OCI-LY1 (cell line): ENCODE measurements around the gene GPT2.

Experiments
- H2AFZ ChIP-seq: fragments of 200-600 bp; sonication (generic), shearing (Covaris generic); 2 replicates; pipeline ENCODE4 v1.6.0; 2014; ENCODE audit warnings: antibody characterized with exemption, mild to moderate bottlenecking, low read length
- H3F3A ChIP-seq: fragments of 200-600 bp; sonication (generic), shearing (Covaris generic); 2 replicates; pipeline ENCODE4 v1.6.0; 2014; ENCODE audit warnings: mild to moderate bottlenecking, antibody characterized with exemption, low read length, moderate library complexity; ENCODE audit not compliant: insufficient read depth
- H3K27ac ChIP-seq: fragments of 200-600 bp; sonication (generic); 2 replicates; pipeline ENCODE4 v1.5.1; 2014; ENCODE audit warnings: low read length, mixed run types, mild to moderate bottlenecking, low read depth; ENCODE audit not compliant: poor library complexity, severe bottlenecking
- H3K27me3 ChIP-seq: fragments of 200-600 bp; sonication (generic); 2 replicates; pipeline ENCODE4 v1.6.0; 2014; ENCODE audit warnings: antibody characterized with exemption, mild to moderate bottlenecking, low read length, moderate library complexity; ENCODE audit not compliant: insufficient read depth
- H3K36me3 ChIP-seq: fragments of 200-600 bp; sonication (generic); 2 replicates; pipeline ENCODE4 v1.6.1; 2014; ENCODE audit warnings: mild to moderate bottlenecking, antibody characterized with exemption, low read length, moderate library complexity, mixed read lengths; ENCODE audit not compliant: insufficient read depth
- H3K4me1 ChIP-seq: fragments of 200-600 bp; sonication (generic); 2 replicates; pipeline ENCODE4 v1.5.1; 2014; ENCODE audit warnings: mild to moderate bottlenecking, low read length, moderate library complexity; ENCODE audit not compliant: insufficient read depth, severe bottlenecking
- H3K4me2 ChIP-seq: fragments of 200-600 bp; sonication (generic), shearing (Covaris generic); 2 replicates; pipeline ENCODE4 v1.6.1; 2014; ENCODE audit warnings: low read length
- H3K4me3 ChIP-seq: fragments of 200-600 bp; sonication (generic); 2 replicates; pipeline ENCODE4 v1.5.1; 2014; ENCODE audit warnings: low read length, low read depth, mild to moderate bottlenecking, mixed read lengths; ENCODE audit not compliant: poor library complexity, severe bottlenecking
- H3K79me2 ChIP-seq: fragments of 200-600 bp; shearing (Covaris generic); 2 replicates; pipeline ENCODE4 v1.6.1; 2016; ENCODE audit warnings: mixed run types, low read length, mixed read lengths; ENCODE audit not compliant: insufficient read depth
- H3K9ac ChIP-seq: fragments of 200-600 bp; sonication (generic), shearing (Covaris generic); 2 replicates; pipeline ENCODE4 v1.6.1; 2014; ENCODE audit warnings: mild to moderate bottlenecking, low read length, mixed read lengths
- H3K9me2 ChIP-seq: fragments of 200-600 bp; sonication (generic), shearing (Covaris generic); 2 replicates; pipeline ENCODE4 v1.6.1; 2014; ENCODE audit warnings: low read depth, mild to moderate bottlenecking, low read length, mixed read lengths
- H3K9me3 ChIP-seq: fragments of 200-600 bp; shearing (Covaris generic); 2 replicates; pipeline ENCODE4 v1.6.1; 2014; ENCODE audit warnings: low read length, mixed read lengths
- H4K20me1 ChIP-seq: fragments of 200-600 bp; sonication (generic), shearing (Covaris generic); 2 replicates; pipeline ENCODE4 v1.6.0; 2016; ENCODE audit warnings: mild to moderate bottlenecking, low read length; ENCODE audit not compliant: insufficient read depth
- EZH2 ChIP-seq: fragments of 200-600 bp; sonication (generic), shearing (Covaris generic); IDR thresholded peaks from 2 replicates; pipeline ENCODE4 v1.8.0; 2017; ENCODE audit warnings: borderline replicate concordance, mixed run types, mild to moderate bottlenecking, antibody characterized with exemption, low read length, moderate library complexity, mixed read lengths
- TF ChIP-seq, protein P1 (sequence below): fragments of 200-600 bp; sonication (generic), shearing (Covaris generic); IDR thresholded peaks from 2 replicates; pipeline ENCODE4 v1.5.1; 2017; ENCODE audit warnings: mild to moderate bottlenecking, antibody characterized with exemption, low read length, moderate library complexity, mixed read lengths

Gene GPT2

DNA sequence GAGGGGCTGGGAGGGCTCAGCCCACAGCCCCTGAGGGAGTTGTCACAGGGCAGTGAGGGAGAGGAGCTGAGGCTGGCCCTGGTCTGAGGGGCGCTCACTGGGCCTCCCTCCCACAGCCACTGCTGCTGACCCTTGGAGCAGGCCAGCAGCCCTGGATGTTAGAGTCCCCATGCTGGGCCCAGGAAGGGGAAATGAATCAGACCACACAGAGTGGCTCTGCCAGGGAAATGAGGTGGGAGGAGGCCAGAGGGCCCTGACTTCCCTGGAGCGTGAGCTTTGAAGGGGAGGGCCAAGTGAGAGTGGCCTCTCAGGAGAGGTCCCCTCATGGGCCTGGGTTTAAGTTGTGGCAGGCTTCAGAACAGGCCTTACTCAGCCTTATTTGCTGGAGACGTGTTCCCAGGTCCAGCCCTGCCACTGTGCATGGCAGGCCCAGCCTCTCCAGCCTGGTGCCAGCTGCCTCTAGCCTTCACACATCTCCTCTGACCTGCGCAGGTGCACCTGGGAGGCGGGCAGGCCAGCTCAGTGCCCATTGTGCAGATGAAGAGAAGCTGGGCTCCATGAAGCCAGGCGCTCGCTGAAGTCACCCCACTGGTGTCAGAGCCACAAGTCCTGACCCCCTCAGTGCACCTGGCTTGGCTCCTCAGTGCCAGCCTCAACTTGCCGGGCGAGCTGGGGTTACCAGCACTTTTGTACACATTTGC, 15.4 kb downstream of the GPT2 start:
- TF ChIP-seq, protein P1, sequence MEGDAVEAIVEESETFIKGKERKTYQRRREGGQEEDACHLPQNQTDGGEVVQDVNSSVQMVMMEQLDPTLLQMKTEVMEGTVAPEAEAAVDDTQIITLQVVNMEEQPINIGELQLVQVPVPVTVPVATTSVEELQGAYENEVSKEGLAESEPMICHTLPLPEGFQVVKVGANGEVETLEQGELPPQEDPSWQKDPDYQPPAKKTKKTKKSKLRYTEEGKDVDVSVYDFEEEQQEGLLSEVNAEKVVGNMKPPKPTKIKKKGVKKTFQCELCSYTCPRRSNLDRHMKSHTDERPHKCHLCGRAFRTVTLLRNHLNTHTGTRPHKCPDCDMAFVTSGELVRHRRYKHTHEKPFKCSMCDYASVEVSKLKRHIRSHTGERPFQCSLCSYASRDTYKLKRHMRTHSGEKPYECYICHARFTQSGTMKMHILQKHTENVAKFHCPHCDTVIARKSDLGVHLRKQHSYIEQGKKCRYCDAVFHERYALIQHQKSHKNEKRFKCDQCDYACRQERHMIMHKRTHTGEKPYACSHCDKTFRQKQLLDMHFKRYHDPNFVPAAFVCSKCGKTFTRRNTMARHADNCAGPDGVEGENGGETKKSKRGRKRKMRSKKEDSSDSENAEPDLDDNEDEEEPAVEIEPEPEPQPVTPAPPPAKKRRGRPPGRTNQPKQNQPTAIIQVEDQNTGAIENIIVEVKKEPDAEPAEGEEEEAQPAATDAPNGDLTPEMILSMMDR: no peak
- no peak for TF ChIP-seq EZH2
- no peak overlapping the region for H3K27ac ChIP-seq
- H3K36me3 ChIP-seq: peaks cover 36% of the 10 kb centered on the region
- H3K27me3 ChIP-seq: no peaks in the 10 kb centered on the region
- H3K9ac ChIP-seq: no peak overlapping the region
- H3K79me2 ChIP-seq: no peaks in the 10 kb centered on the region
- no peaks in the 10 kb centered on the region for H4K20me1 ChIP-seq
- H3K4me3 ChIP-seq: no peak overlapping the region
- no peaks in the 10 kb centered on the region for H3K9me2 ChIP-seq
- H3K9me3 ChIP-seq: no peaks in the 10 kb centered on the region
- H3K4me2 ChIP-seq: no peak overlapping the region
- H3F3A ChIP-seq: no peaks in the 10 kb centered on the region
- no peaks in the 10 kb centered on the region for H3K4me1 ChIP-seq
- H2AFZ ChIP-seq: no peak overlapping the region

DNA sequence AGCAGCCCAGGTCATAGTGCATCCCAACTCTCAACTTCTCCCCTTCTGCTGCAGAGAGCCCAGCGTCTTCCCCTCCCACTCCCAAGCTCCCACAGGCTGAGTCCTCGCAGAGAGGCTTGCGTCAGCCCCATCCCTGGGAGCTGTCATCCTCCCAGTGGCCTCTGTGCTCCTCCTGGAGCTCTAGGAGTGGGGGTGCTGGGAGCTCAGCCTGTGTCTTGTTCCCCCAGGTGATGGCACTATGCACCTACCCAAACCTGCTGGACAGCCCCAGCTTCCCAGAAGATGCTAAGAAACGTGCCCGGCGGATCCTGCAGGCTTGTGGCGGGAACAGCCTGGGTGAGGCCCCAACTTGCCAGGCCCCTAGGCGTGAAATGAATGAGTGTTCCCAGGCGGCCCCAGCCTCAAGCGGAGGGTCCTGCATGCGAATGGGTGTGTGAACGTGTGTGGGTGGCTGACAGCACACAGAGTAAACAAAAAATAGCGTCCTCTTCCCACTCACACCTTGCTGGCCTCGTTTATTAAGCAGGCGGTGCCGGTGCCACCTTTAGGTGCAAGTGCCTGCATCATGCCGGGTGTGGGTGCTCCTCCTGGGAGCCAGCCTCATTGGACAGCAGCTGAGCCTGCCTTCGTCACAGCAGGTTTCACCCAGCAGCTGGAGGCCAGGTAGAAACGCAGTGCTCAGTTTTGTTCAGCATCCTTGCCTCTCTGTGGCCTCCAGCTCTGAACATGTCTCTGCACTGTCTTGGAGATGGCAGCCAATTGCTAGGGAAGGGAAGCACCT, 16.5 kb downstream of the GPT2 start:
- no peaks in the 10 kb centered on the region for H3K27me3 ChIP-seq
- no peaks in the 10 kb centered on the region for H4K20me1 ChIP-seq
- H3K36me3 ChIP-seq: peaks cover 36% of the 10 kb centered on the region
- H3K9me3 ChIP-seq: no peaks in the 10 kb centered on the region
- no peaks in the 10 kb centered on the region for H3K4me1 ChIP-seq
- H2AFZ ChIP-seq: no peak overlapping the region
- no peak for TF ChIP-seq EZH2
- TF ChIP-seq, protein P1: no peak
- H3K27ac ChIP-seq: no peak overlapping the region
- no peaks in the 10 kb centered on the region for H3K9me2 ChIP-seq
- H3K9ac ChIP-seq: no peak overlapping the region
- H3K4me3 ChIP-seq: no peak overlapping the region
- no peaks in the 10 kb centered on the region for H3F3A ChIP-seq
- no peak overlapping the region for H3K4me2 ChIP-seq
- no peaks in the 10 kb centered on the region for H3K79me2 ChIP-seq

DNA sequence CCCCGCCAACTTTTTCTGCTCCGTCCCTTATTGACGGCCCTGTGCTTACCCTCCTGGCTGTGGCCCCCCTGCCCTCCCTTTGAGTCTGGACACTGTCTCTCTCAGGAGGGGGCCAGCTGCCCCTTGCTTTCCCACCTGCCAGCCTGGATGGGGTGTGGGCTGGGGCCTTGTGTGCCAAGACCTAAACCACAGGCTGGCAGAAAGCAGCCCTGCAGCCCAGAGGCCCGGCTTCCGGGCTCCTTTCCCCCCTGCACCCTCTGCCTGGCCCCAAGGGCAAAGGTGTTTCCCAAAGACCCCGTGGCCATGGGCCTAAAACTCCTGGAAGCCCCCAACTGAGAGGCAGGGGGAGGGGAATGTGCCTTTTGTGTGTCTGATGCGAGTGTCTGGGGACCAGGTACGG, 17.5 kb downstream of the GPT2 start:
- no peaks in the 10 kb centered on the region for H3K27me3 ChIP-seq
- peaks cover 41% of the 10 kb centered on the region for H3K36me3 ChIP-seq
- H3K9me3 ChIP-seq: no peaks in the 10 kb centered on the region
- H2AFZ ChIP-seq: no peak overlapping the region
- no peak overlapping the region for H3K4me2 ChIP-seq
- no peaks in the 10 kb centered on the region for H4K20me1 ChIP-seq
- H3K27ac ChIP-seq: no peak overlapping the region
- no peaks in the 10 kb centered on the region for H3K79me2 ChIP-seq
- no peaks in the 10 kb centered on the region for H3K4me1 ChIP-seq
- TF ChIP-seq, protein P1: no peak
- TF ChIP-seq EZH2: no peak
- no peak overlapping the region for H3K4me3 ChIP-seq
- no peaks in the 10 kb centered on the region for H3F3A ChIP-seq
- no peaks in the 10 kb centered on the region for H3K9me2 ChIP-seq
- no peak overlapping the region for H3K9ac ChIP-seq
